Activated naive CD4-positive, alpha-beta T cell treated with anti-CD3 and anti-CD28 coated beads for 36 hours (primary cell): ENCODE measurements around the gene NRIP2. TPM values are rescaled to one million over a fixed set of nuclear protein-coding genes. Genes with fewer than 3 reads are reported as not detected.

Experiments used
- CTCF ChIA-PET: fragments of 350-600 bp; sonication (Branson Sonifier 250); formaldehyde crosslinking; loops from one replicate; lab custom pipeline; 2021; ENCODE audit warnings: antibody characterized with exemption; lab: Charles Lee
- DNase-seq: peaks from one replicate; pipeline ENCODE4 v3.0.0-alpha.2; 2020
- H3K27ac Mint-ChIP-seq: one replicate; pipeline ENCODE4 v1.8.0; 2021; ENCODE audit warnings: mild to moderate bottlenecking, mixed read lengths
- H3K27me3 Mint-ChIP-seq: one replicate; pipeline ENCODE4 v1.8.0; 2021; ENCODE audit warnings: low read depth, mixed read lengths
- H3K36me3 Mint-ChIP-seq: one replicate; pipeline ENCODE4 v1.8.0; 2021; ENCODE audit warnings: low read depth, mixed read lengths
- H3K4me1 Mint-ChIP-seq: one replicate; pipeline ENCODE4 v1.8.0; 2021; ENCODE audit warnings: low read depth, mixed read lengths
- H3K4me3 Mint-ChIP-seq: one replicate; pipeline ENCODE4 v1.8.0; 2021; ENCODE audit warnings: mild to moderate bottlenecking, moderate library complexity, mixed read lengths
- H3K9me3 Mint-ChIP-seq: one replicate; pipeline ENCODE4 v1.8.0; 2021; ENCODE audit warnings: mixed read lengths
- intact Hi-C: fragments of 100-400 bp; cut with micrococcal nuclease; formaldehyde crosslinking; loops from one replicate; pipeline ENCODE4 v1.15.1; 2023
- total RNA-seq, 2 experiments: library from RNA; stranded (reverse); gene quantifications; one replicate each; pipeline ENCODE4 v1.2.3, GENCODE V29; 2021

The NRIP2 gene
- total RNA-seq, 2 experiments from 2014 or later: not detected

GRCh38 chr12:2783936-2784600 is 50.8 kb downstream of the NRIP2 start:
- intact Hi-C loops: loop anchor here (1.0 to 5.0 kb wide), 2 partner anchors 93 to 102 kb away; no protein-coding TSS in a partner anchor
- peak; percentile 60 for DNase-seq
- H3K36me3 Mint-ChIP-seq: no peaks in the 10 kb centered on the region
- H3K27ac Mint-ChIP-seq: no peak overlapping the region
- peak overlapping the region; percentile 62 for H3K4me3 Mint-ChIP-seq
- H3K9me3 Mint-ChIP-seq: no peaks in the 10 kb centered on the region
- H3K27me3 Mint-ChIP-seq: peaks cover 11% of the 10 kb centered on the region
- H3K4me1 Mint-ChIP-seq: peaks cover 8% of the 10 kb centered on the region
- CTCF ChIA-PET: interaction anchor here (0.7 to 3.4 kb wide), 12 partner anchors 8 to 138 kb away, joined by 3 to 42 read pairs (median 4); partner anchors contain the start of gene FKBP4

GRCh38 chr12:2779281-2779680 is 55.6 kb downstream of the NRIP2 start:
- no peak overlapping the region for H3K4me3 Mint-ChIP-seq
- no peaks in the 10 kb centered on the region for H3K9me3 Mint-ChIP-seq
- peaks cover 8% of the 10 kb centered on the region for H3K4me1 Mint-ChIP-seq
- H3K27me3 Mint-ChIP-seq: peaks cover 11% of the 10 kb centered on the region
- intact Hi-C loops: no loop called here
- H3K36me3 Mint-ChIP-seq: no peaks in the 10 kb centered on the region
- no peak overlapping the region for H3K27ac Mint-ChIP-seq
- CTCF ChIA-PET: no interaction called here
- DNase-seq: no peak

GRCh38 chr12:2776129-2776806 is 58.6 kb downstream of the NRIP2 start:
- Mint-ChIP-seq H3K27ac (no peak overlapping the region), H3K4me3 (no peak overlapping the region), H3K4me1 (no peaks in the 10 kb centered on the region), H3K9me3 (no peaks in the 10 kb centered on the region), H3K36me3 (no peaks in the 10 kb centered on the region), H3K27me3 (no peaks in the 10 kb centered on the region)
- no peak for DNase-seq
- CTCF ChIA-PET: interaction anchor here (1.0 kb wide), 1 partner anchor 8 kb away, joined by 3 read pairs; no protein-coding TSS in a partner anchor
- intact Hi-C loops: no loop called here

GRCh38 chr12:2775431-2775830 is 59.4 kb downstream of the NRIP2 start:
- Mint-ChIP-seq H3K27ac (no peak overlapping the region), H3K36me3 (no peaks in the 10 kb centered on the region), H3K4me1 (no peaks in the 10 kb centered on the region), H3K27me3 (no peaks in the 10 kb centered on the region), H3K4me3 (no peak overlapping the region), H3K9me3 (no peaks in the 10 kb centered on the region)
- CTCF ChIA-PET: interaction anchor here (0.6 to 1.0 kb wide), 2 partner anchors 9 to 102 kb away, joined by 3 read pairs; partner anchors contain the start of genes FOXM1 and RHNO1
- no peak for DNase-seq
- intact Hi-C loops: no loop called here

Other genes starting within 250 kb of the NRIP2 start
- gene FKBP4, start 40.1 kb downstream of the NRIP2 start, total RNA-seq: 100 to 1,000 TPM; 139 TPM
- gene ITFG2, start 22.4 kb downstream of the NRIP2 start, total RNA-seq: 10 to 100 TPM; 27.5 to 30.5 TPM
- gene TEX52, start 22.0 kb upstream of the NRIP2 start, total RNA-seq: not detected
- gene FOXM1, start 42.1 kb upstream of the NRIP2 start, total RNA-seq: 10 to 100 TPM; 74.6 to 80.5 TPM
- gene RHNO1, start 42.2 kb upstream of the NRIP2 start, total RNA-seq: 10 to 100 TPM; 64.6 to 68.1 TPM
- 1 to 10 TPM; 4.1 to 4.4 TPM for gene TULP3, start 55.9 kb upstream of the NRIP2 start, total RNA-seq
- gene TEAD4, start 124.4 kb upstream of the NRIP2 start, total RNA-seq: 1 to 10 TPM; 3.7 to 4.5 TPM
- under 1 TPM; 0.72 to 0.91 TPM for gene TSPAN9, start 242.3 kb upstream of the NRIP2 start, total RNA-seq